Right atrium auricular region (tissue), 2 donors: ENCODE measurements around the gene ZCCHC12. TPM values are rescaled to one million over a fixed set of nuclear protein-coding genes. Genes with fewer than 3 reads are reported as not detected.

Source experiments
- DNase-seq: peaks from one replicate; pipeline ENCODE4 v3.0.0-alpha.2; 2019; ENCODE audit warnings: low spot score
- H3K27ac ChIP-seq, 2 donors: fragments of 200-600 bp; sonication (generic); 1 replicate in 1 of 2; 2 replicates in 1 of 2; pipeline ENCODE4 v1.5.1; 2016 to 2019
- H3K27me3 ChIP-seq, 2 donors: fragments of 200-600 bp; sonication (generic); one replicate each; pipeline versions ENCODE4 v1.5.1 to v1.6.0; 2017 to 2019
- H3K36me3 ChIP-seq: fragments of 200-600 bp; sonication (generic); one replicate; pipeline ENCODE4 v1.5.1; 2016
- H3K4me1 ChIP-seq, 2 donors: fragments of 200-600 bp; sonication (generic); one replicate each; pipeline versions ENCODE4 v1.5.1 to v1.6.0; 2017 to 2019
- H3K4me3 ChIP-seq, 2 donors: fragments of 200-600 bp; sonication (generic); 1 replicate in 1 of 2; 2 replicates in 1 of 2; pipeline ENCODE4 v1.5.1; 2017 to 2019; ENCODE audit warnings: mild to moderate bottlenecking in 1 of 2, moderate library complexity in 1 of 2
- H3K9me3 ChIP-seq, 2 donors: fragments of 200-600 bp; sonication (generic); one replicate each; pipeline ENCODE4 v1.5.1; 2019
- CTCF ChIP-seq, 2 donors: fragments of 200-600 bp; sonication (generic); IDR thresholded peaks; one replicate each; pipeline ENCODE4 v1.5.1; 2019; ENCODE audit warnings: antibody characterized with exemption in 2 of 2
- total RNA-seq, 2 donors: library from RNA; depleted of rRNA; stranded (reverse); fragments of >200 nt; gene quantifications; one replicate each; pipeline ENCODE4 v1.1.0, GENCODE V29; 2016

ZCCHC12 gene
- total RNA-seq, 2 donors from 2014 or later, result 0.19 TPM; not detected in 1

- Histone ChIP-seq H3K4me3 (no peak overlapping the region), H3K27ac (no peak overlapping the region), H3K36me3 (no peaks in the 10 kb centered on the region), H3K9me3 (no peaks in the 10 kb centered on the region), H3K27me3 (no peaks in the 10 kb centered on the region), H3K4me1 (no peaks in the 10 kb centered on the region)
- no peak for DNase-seq
- TF ChIP-seq CTCF (IDR thresholded peaks at IDR 0.05), result no peak
Observed at GRCh38 chrX:118862979-118863378, 39.4 kb downstream of the ZCCHC12 start.

- Histone ChIP-seq H3K27ac (no peak overlapping the region), H3K27me3 (no peaks in the 10 kb centered on the region), H3K9me3 (no peaks in the 10 kb centered on the region), H3K4me3 (no peak overlapping the region), H3K4me1 (no peaks in the 10 kb centered on the region), H3K36me3 (no peaks in the 10 kb centered on the region)
- no peak for DNase-seq
- TF ChIP-seq CTCF (IDR thresholded peaks at IDR 0.05), result no peak
Observed at GRCh38 chrX:118864063-118864635, 40.5 kb downstream of the ZCCHC12 start.

- no peak for DNase-seq
- Histone ChIP-seq H3K27me3 (no peaks in the 10 kb centered on the region), H3K36me3 (no peaks in the 10 kb centered on the region), H3K9me3 (no peaks in the 10 kb centered on the region), H3K4me3 (no peak overlapping the region), H3K4me1 (no peaks in the 10 kb centered on the region), H3K27ac (no peak overlapping the region)
- no peak for TF ChIP-seq CTCF (IDR thresholded peaks at IDR 0.05)
Observed at GRCh38 chrX:118865231-118865630, 41.6 kb downstream of the ZCCHC12 start.

- H3K27ac ChIP-seq, result no peak overlapping the region
- no peaks in the 10 kb centered on the region for H3K9me3 ChIP-seq
- DNase-seq, result no peak
- H3K4me1 ChIP-seq, result peaks cover 0 to 9% of the 10 kb centered on the region in 2 donors
- no peaks in the 10 kb centered on the region for H3K36me3 ChIP-seq
- TF ChIP-seq CTCF (IDR thresholded peaks at IDR 0.05), result no peak
- no peaks in the 10 kb centered on the region for H3K27me3 ChIP-seq
- no peak overlapping the region for H3K4me3 ChIP-seq
Observed at GRCh38 chrX:118867251-118867650, 43.6 kb downstream of the ZCCHC12 start.

- Histone ChIP-seq H3K27ac (peak overlapping the region; percentile 67 to 80), H3K4me1 (peaks cover 0 to 17% of the 10 kb centered on the region in 2 donors), H3K36me3 (no peaks in the 10 kb centered on the region), H3K4me3 (no peak overlapping the region), H3K9me3 (no peaks in the 10 kb centered on the region), H3K27me3 (no peaks in the 10 kb centered on the region)
- TF ChIP-seq CTCF (IDR thresholded peaks at IDR 0.05), result no peak
- DNase-seq, result peak; percentile 59
Observed at GRCh38 chrX:118872102-118872566, 48.5 kb downstream of the ZCCHC12 start.

Other genes starting within 250 kb of the ZCCHC12 start
- gene IL13RA1, start 96.2 kb upstream of the ZCCHC12 start, total RNA-seq, result 10 to 100 TPM; 14.5 to 29.8 TPM
- 1 to 10 TPM; 3.6 to 8.8 TPM for gene LONRF3, start 150.8 kb downstream of the ZCCHC12 start, total RNA-seq
- gene CT47C1, start 249.2 kb downstream of the ZCCHC12 start, total RNA-seq, result not detected